Neural progenitor cell (in vitro differentiated cells): ENCODE results near the gene TOPBP1. TPM values are rescaled to one million over a fixed set of nuclear protein-coding genes. Genes with fewer than 3 reads are reported as not detected.
"Not testable (repeated sequence)": the region's sequence is repeated elsewhere in the genome, so short reads cannot be mapped to it uniquely, and the experiment has no call there.

Experiments
- DNase-seq: peaks from one replicate; pipeline ENCODE4 v3.0.0-alpha.2; 2016; ENCODE audit warnings: low spot score
- H2AFZ ChIP-seq: fragments of 200-600 bp; sonication (generic); replicated peaks from 2 replicates; pipeline ENCODE4 v1.6.1; 2016; ENCODE audit warnings: antibody characterized with exemption
- H3F3A ChIP-seq: fragments of 200-600 bp; sonication (generic); 2 replicates; pipeline ENCODE4 v1.6.1; 2016; ENCODE audit warnings: antibody characterized with exemption, low read depth
- H3K27ac ChIP-seq: fragments of 200-600 bp; sonication (generic); 2 replicates; pipeline ENCODE4 v1.5.1; 2016; ENCODE audit warnings: mild to moderate bottlenecking
- H3K27me3 ChIP-seq: fragments of 200-600 bp; sonication (generic); 2 replicates; pipeline ENCODE4 v1.6.1; 2016; ENCODE audit warnings: mild to moderate bottlenecking, moderate library complexity
- H3K36me3 ChIP-seq: fragments of 200-600 bp; sonication (generic); 2 replicates; pipeline ENCODE4 v1.5.1; 2016
- H3K4me1 ChIP-seq: fragments of 200-600 bp; sonication (generic); 2 replicates; pipeline ENCODE4 v1.6.1; 2016; ENCODE audit warnings: mixed run types
- H3K4me2 ChIP-seq: fragments of 200-600 bp; sonication (generic); 2 replicates; pipeline ENCODE4 v1.6.1; 2016
- H3K4me3 ChIP-seq: fragments of 200-600 bp; sonication (generic); 2 replicates; pipeline ENCODE4 v1.5.1; 2016
- H3K79me2 ChIP-seq: fragments of 200-600 bp; sonication (generic); 2 replicates; pipeline ENCODE4 v1.6.1; 2016; ENCODE audit warnings: low read depth
- H3K9ac ChIP-seq: fragments of 200-600 bp; sonication (generic); 2 replicates; pipeline ENCODE4 v1.6.1; 2016
- H3K9me3 ChIP-seq: fragments of 200-600 bp; sonication (generic); 2 replicates; pipeline ENCODE4 v1.5.1; 2016; ENCODE audit warnings: low read depth
- H4K20me1 ChIP-seq: fragments of 200-600 bp; sonication (generic); 2 replicates; pipeline ENCODE4 v1.6.1; 2016; ENCODE audit warnings: low read depth
- H3K27ac Mint-ChIP-seq: 3 replicates; pipeline ENCODE4 v1.8.0; 2021; ENCODE audit warnings: mixed read lengths
- H3K27me3 Mint-ChIP-seq: 2 replicates; pipeline ENCODE4 v1.8.0; 2022; ENCODE audit warnings: low read depth, mild to moderate bottlenecking, inconsistent platforms, moderate library complexity, mixed read lengths; ENCODE audit not compliant: insufficient read depth
- H3K36me3 Mint-ChIP-seq: 3 replicates; pipeline ENCODE4 v1.8.0; 2021; ENCODE audit warnings: mixed read lengths
- H3K4me1 Mint-ChIP-seq: 3 replicates; pipeline ENCODE4 v1.8.0; 2021; ENCODE audit warnings: mixed read lengths
- H3K4me3 Mint-ChIP-seq: 3 replicates; pipeline ENCODE4 v1.8.0; 2021; ENCODE audit warnings: mild to moderate bottlenecking, moderate library complexity, mixed read lengths
- H3K9me3 Mint-ChIP-seq: 3 replicates; pipeline ENCODE4 v1.8.0; 2020; ENCODE audit warnings: mixed read lengths
- CTCF ChIP-seq: fragments of 200-600 bp; sonication (generic); IDR thresholded peaks from 2 replicates; pipeline ENCODE4 v1.5.1; 2017; ENCODE audit warnings: antibody characterized with exemption, mild to moderate bottlenecking
- EZH2 ChIP-seq: fragments of 200-600 bp; sonication (generic); IDR thresholded peaks from 2 replicates; pipeline ENCODE4 v1.6.1; 2017; ENCODE audit warnings: antibody characterized with exemption, mild to moderate bottlenecking, moderate library complexity
- EZH2phosphoT487 ChIP-seq: fragments of 200-600 bp; sonication (generic); IDR thresholded peaks from 2 replicates; pipeline ENCODE4 v1.6.1; 2017; ENCODE audit warnings: antibody characterized with exemption
- total RNA-seq: library from RNA; depleted of rRNA; stranded (reverse); fragments of >200 nt; gene quantifications from 2 replicates; pipeline ENCODE4 v1.2.3, GENCODE V29; 2015; ENCODE audit warnings: low replicate concordance

TOPBP1 gene
- total RNA-seq, 1 donor from 2014 or later: 67.7 TPM

DNA sequence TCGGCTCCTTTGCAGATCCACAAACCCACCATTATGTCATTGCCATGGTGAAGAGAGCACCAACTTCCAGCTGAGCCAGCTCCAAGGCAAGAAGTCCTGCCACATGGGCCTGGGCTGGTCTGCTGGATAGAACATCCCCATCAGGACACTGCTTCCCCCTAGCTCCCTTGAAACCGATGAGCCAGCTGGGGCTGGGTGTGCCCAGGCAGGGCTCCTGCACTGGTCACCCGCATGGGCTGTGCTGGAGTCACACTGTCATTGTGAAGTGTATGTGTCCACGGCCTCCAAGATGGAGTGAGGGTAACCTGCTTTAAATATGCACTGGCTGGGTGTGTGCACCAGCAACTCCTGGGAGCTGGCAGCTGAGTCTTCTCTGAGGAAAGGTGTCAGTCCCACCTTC is 31.0 kb upstream of the TOPBP1 start:
- no peaks in the 10 kb centered on the region for H3K9me3 Mint-ChIP-seq
- H3K4me3 ChIP-seq: no peak overlapping the region
- H3K4me1 Mint-ChIP-seq: no peaks in the 10 kb centered on the region

GRCh38 chr3:133691273-133692107 is 29.7 kb upstream of the TOPBP1 start:
- no peaks in the 10 kb centered on the region for H3K4me1 Mint-ChIP-seq
- no peak overlapping the region for H3K4me2 ChIP-seq

More for the DNA sequence above, 31.0 kb upstream of the TOPBP1 start:
- no peaks in the 10 kb centered on the region for H3K79me2 ChIP-seq
- H4K20me1 ChIP-seq: no peaks in the 10 kb centered on the region
- no peaks in the 10 kb centered on the region for H3K27me3 ChIP-seq
- no peaks in the 10 kb centered on the region for H3F3A ChIP-seq
- H3K4me1 ChIP-seq: no peaks in the 10 kb centered on the region
- H3K4me2 ChIP-seq: no peak overlapping the region
- no peaks in the 10 kb centered on the region for H3K36me3 Mint-ChIP-seq
- no peak overlapping the region for H3K27ac ChIP-seq
- no peak for DNase-seq
- no peak overlapping the region for H2AFZ ChIP-seq
- peaks cover 3% of the 10 kb centered on the region for H3K27me3 Mint-ChIP-seq
- TF ChIP-seq CTCF: no peak
- TF ChIP-seq EZH2phosphoT487: no peak
- TF ChIP-seq EZH2: no peak
- no peaks in the 10 kb centered on the region for H3K36me3 ChIP-seq
- H3K4me3 Mint-ChIP-seq: no peak overlapping the region
- H3K9ac ChIP-seq: no peak overlapping the region
- H3K27ac Mint-ChIP-seq: no peak overlapping the region
- no peaks in the 10 kb centered on the region for H3K9me3 ChIP-seq

DNA sequence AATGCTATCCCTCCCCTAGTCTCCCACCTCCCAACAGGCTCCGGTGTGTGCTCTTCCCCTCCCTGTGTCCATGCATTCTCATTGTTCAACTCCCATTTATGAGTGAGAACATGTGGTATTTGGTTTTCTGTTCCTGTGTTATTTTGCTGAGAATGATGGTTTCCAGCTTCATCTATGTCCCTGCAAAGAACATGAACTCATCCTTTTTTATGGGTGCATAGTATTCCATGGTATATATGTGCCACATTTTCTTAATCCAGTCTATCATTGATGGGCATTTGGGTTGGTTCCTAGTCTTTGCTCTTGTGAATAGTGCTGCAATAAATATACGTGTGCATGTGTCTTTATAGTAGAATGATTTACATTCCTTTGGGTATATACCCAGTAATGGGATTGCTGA is 16.3 kb upstream of the TOPBP1 start:
- H3K4me2 ChIP-seq, H3K9ac ChIP-seq, H3F3A ChIP-seq, H3K27ac Mint-ChIP-seq, DNase-seq, H3K27ac ChIP-seq, H3K79me2 ChIP-seq, H3K9me3 Mint-ChIP-seq, H3K36me3 ChIP-seq, H3K36me3 Mint-ChIP-seq, H3K9me3 ChIP-seq, H3K4me3 ChIP-seq, H4K20me1 ChIP-seq, H3K4me1 ChIP-seq, H2AFZ ChIP-seq, H3K4me3 Mint-ChIP-seq: not testable (repeated sequence)
- H3K27me3 Mint-ChIP-seq: peaks cover 28% of the 10 kb centered on the region
- peaks cover 25% of the 10 kb centered on the region for H3K4me1 Mint-ChIP-seq
- H3K27me3 ChIP-seq: peaks cover 42% of the 10 kb centered on the region

More at GRCh38 chr3:133691273-133692107, 29.7 kb upstream of the TOPBP1 start:
- no peaks in the 10 kb centered on the region for H3K9me3 Mint-ChIP-seq
- H2AFZ ChIP-seq: no peak overlapping the region
- no peak overlapping the region for H3K27ac ChIP-seq
- no peaks in the 10 kb centered on the region for H3K27me3 ChIP-seq
- no peak overlapping the region for H3K4me3 Mint-ChIP-seq
- H3K9ac ChIP-seq: no peak overlapping the region
- TF ChIP-seq CTCF (no peak), EZH2phosphoT487 (no peak), EZH2 (no peak)
- no peaks in the 10 kb centered on the region for H3K9me3 ChIP-seq
- H3K79me2 ChIP-seq: no peaks in the 10 kb centered on the region
- peaks cover 3% of the 10 kb centered on the region for H3K27me3 Mint-ChIP-seq
- H3K36me3 ChIP-seq: no peaks in the 10 kb centered on the region
- H4K20me1 ChIP-seq: no peaks in the 10 kb centered on the region
- no peaks in the 10 kb centered on the region for H3F3A ChIP-seq
- no peak for DNase-seq
- H3K4me1 ChIP-seq: no peaks in the 10 kb centered on the region
- no peak overlapping the region for H3K4me3 ChIP-seq
- H3K36me3 Mint-ChIP-seq: no peaks in the 10 kb centered on the region
- H3K27ac Mint-ChIP-seq: no peak overlapping the region
